Neural progenitor cell (in vitro differentiated cells): ENCODE data around the gene ZNRD2.

ENCODE experiments used
- EZH2 ChIP-seq: fragments of 200-600 bp; sonication (generic); IDR thresholded peaks from 2 replicates; pipeline ENCODE4 v1.6.1; 2017; ENCODE audit warnings: antibody characterized with exemption, mild to moderate bottlenecking, moderate library complexity
- TF ChIP-seq, protein P1 (sequence below): fragments of 200-600 bp; sonication (generic); IDR thresholded peaks from 2 replicates; pipeline ENCODE4 v1.5.1; 2017; ENCODE audit warnings: antibody characterized with exemption, mild to moderate bottlenecking

GRCh38 chr11:65615950-65616574, 45.8 kb downstream of the ZNRD2 start:
- TF ChIP-seq, protein P1, sequence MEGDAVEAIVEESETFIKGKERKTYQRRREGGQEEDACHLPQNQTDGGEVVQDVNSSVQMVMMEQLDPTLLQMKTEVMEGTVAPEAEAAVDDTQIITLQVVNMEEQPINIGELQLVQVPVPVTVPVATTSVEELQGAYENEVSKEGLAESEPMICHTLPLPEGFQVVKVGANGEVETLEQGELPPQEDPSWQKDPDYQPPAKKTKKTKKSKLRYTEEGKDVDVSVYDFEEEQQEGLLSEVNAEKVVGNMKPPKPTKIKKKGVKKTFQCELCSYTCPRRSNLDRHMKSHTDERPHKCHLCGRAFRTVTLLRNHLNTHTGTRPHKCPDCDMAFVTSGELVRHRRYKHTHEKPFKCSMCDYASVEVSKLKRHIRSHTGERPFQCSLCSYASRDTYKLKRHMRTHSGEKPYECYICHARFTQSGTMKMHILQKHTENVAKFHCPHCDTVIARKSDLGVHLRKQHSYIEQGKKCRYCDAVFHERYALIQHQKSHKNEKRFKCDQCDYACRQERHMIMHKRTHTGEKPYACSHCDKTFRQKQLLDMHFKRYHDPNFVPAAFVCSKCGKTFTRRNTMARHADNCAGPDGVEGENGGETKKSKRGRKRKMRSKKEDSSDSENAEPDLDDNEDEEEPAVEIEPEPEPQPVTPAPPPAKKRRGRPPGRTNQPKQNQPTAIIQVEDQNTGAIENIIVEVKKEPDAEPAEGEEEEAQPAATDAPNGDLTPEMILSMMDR: no peak
- TF ChIP-seq EZH2: no peak
